BE2C (cell line): ENCODE measurements around the gene PTH1R.

Source experiments
- DNase-seq: peaks from one replicate; pipeline ENCODE4 v3.0.0-alpha.2; 2020
- H3K27me3 ChIP-seq: fragments of 250-450 bp; sonication (Bioruptor Pico); 2 replicates; pipeline ENCODE4 v1.5.1; 2020; ENCODE audit warnings: mild to moderate bottlenecking
- H3K36me3 ChIP-seq: fragments of 250-450 bp; sonication (Bioruptor Pico); 2 replicates; pipeline ENCODE4 v1.5.1; 2020; ENCODE audit warnings: mild to moderate bottlenecking
- H3K4me1 ChIP-seq: fragments of 250-450 bp; sonication (Bioruptor Pico); 2 replicates; pipeline ENCODE4 v1.5.1; 2020
- H3K4me3 ChIP-seq: 2 replicates; pipeline ENCODE4 v1.5.1; 2011; ENCODE audit warnings: low read depth, low read length
- H3K9me3 ChIP-seq: fragments of 250-450 bp; sonication (Bioruptor Pico); 2 replicates; pipeline ENCODE4 v1.5.1; 2020
- CTCF ChIP-seq: IDR thresholded peaks from 2 replicates; pipeline ENCODE4 v1.5.1; 2012; ENCODE audit warnings: mild to moderate bottlenecking, low read depth, low read length

The PTH1R gene

GRCh38 chr3:46887980-46888494 is 10.5 kb downstream of the PTH1R start:
- Histone ChIP-seq H3K4me3 (no peak overlapping the region), H3K27me3 (peaks cover 9% of the 10 kb centered on the region), H3K9me3 (no peaks in the 10 kb centered on the region), H3K4me1 (no peaks in the 10 kb centered on the region), H3K36me3 (no peaks in the 10 kb centered on the region)
- no peak for TF ChIP-seq CTCF
- no peak for DNase-seq

GRCh38 chr3:46888705-46889104 is 11.2 kb downstream of the PTH1R start:
- Histone ChIP-seq H3K27me3 (peaks cover 4% of the 10 kb centered on the region), H3K4me3 (no peak overlapping the region), H3K9me3 (no peaks in the 10 kb centered on the region), H3K36me3 (no peaks in the 10 kb centered on the region), H3K4me1 (no peaks in the 10 kb centered on the region)
- no peak for DNase-seq
- no peak for TF ChIP-seq CTCF

- Histone ChIP-seq H3K27me3 (no peaks in the 10 kb centered on the region), H3K4me1 (no peaks in the 10 kb centered on the region), H3K4me3 (no peak overlapping the region), H3K36me3 (no peaks in the 10 kb centered on the region), H3K9me3 (no peaks in the 10 kb centered on the region)
- TF ChIP-seq CTCF = no peak
- DNase-seq = no peak
These were observed 12.0 kb downstream of the PTH1R start for GRCh38 chr3:46889381-46890110.

GRCh38 chr3:46890132-46890531 is 12.6 kb downstream of the PTH1R start:
- Histone ChIP-seq H3K4me1 (no peaks in the 10 kb centered on the region), H3K36me3 (no peaks in the 10 kb centered on the region), H3K9me3 (no peaks in the 10 kb centered on the region), H3K27me3 (no peaks in the 10 kb centered on the region), H3K4me3 (no peak overlapping the region)
- no peak for TF ChIP-seq CTCF
- no peak for DNase-seq

GRCh38 chr3:46891132-46891531 is 13.6 kb downstream of the PTH1R start:
- Histone ChIP-seq H3K4me3 (no peak overlapping the region), H3K36me3 (no peaks in the 10 kb centered on the region), H3K27me3 (no peaks in the 10 kb centered on the region), H3K4me1 (no peaks in the 10 kb centered on the region), H3K9me3 (no peaks in the 10 kb centered on the region)
- no peak for DNase-seq
- no peak for TF ChIP-seq CTCF

GRCh38 chr3:46892285-46893145 is 15.0 kb downstream of the PTH1R start:
- TF ChIP-seq CTCF = no peak
- Histone ChIP-seq H3K4me1 (no peaks in the 10 kb centered on the region), H3K36me3 (no peaks in the 10 kb centered on the region), H3K9me3 (no peaks in the 10 kb centered on the region), H3K27me3 (no peaks in the 10 kb centered on the region), H3K4me3 (peak overlapping the region; percentile 53)
- peak; percentile 63 for DNase-seq
